Ammon's horn (tissue), 1 donor: ENCODE results near the gene CDH5.
"Not testable (repeated sequence)": the region's sequence is repeated elsewhere in the genome, so short reads cannot be mapped to it uniquely, and the experiment has no call there.

Source experiments
- DNase-seq: peaks from one replicate; pipeline ENCODE4 v3.0.0-alpha.2; 2016; ENCODE audit warnings: low spot score

CDH5 gene

DNA sequence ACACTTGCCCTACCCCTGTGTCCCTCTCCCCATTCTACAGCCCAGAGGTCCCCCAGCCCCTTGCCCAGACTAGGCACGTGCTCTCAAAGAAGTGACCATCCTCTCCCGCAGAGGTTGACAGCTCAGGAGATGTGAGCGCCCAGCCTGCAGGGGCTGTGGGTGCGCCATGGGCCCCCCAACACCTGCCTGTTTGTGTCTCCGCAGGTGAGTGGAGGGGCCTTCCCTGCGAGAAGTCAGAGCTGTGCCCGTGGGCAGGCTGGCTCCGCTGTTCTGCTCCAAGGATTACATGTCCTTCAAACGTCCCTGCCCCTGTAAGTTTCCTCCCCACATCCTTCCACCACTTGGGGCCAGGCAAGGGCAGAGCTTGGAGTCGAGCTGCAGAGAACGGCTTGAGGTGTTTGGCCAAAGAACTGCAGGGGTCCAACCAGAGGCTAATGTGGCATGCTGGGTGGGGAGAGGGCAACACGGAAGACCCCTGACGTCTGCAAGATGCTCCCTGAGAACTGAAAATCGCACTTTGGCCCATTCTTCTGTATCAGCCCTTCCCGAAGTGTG is 71.0 kb downstream of the CDH5 start:
- no peak for DNase-seq

DNA sequence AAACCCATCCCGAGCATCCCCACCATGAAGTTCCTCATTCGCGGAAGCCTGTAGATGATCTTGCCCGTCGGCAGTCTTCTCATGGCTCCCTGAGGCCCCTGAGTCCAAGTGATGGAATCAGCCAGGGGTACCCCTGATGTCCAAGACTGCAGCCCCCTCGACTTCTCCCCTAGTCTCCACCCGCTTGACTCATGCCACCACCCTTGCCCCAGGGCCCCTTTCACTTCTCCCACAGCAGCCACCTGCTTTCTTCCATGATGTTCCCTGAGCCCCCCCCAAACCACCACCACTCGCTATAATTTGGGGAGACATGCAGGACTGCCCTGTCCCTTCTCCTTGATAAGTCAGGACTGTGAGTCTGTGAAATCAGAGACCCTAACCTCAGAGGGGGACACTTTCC is 72.0 kb downstream of the CDH5 start:
- no peak for DNase-seq

DNA sequence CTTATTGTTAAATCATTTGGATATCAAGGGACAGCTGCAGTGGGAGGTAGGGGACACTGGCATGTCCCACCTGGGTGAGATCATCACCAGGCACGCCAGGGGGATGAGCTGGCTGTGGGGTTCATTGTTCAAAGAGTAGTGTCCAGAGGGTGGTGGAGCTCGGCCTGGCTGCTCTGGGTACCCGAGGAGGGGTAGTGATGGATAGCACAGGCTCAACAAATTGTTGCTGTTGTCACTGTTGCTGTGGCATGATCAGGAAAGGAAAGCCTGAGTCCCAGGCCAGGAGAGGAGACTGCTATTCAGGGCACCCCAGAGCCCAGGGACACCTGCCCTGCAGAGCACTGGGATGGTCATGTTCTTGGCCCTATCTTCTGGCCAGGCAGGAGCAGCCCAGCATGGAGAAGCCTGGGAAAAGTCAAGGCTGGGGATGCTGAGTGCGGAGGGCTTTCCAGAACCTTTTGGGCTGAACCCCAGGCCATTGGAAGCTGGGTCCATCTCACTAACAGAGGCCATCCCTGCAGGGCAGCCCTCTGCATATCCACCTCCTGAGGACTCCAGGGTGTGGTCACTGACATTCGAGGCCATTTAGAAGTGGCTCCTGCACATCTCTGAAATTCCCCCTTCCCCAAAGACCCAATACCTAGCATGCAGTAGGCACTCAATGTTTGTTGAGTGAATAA is 72.7 kb downstream of the CDH5 start:
- no peak for DNase-seq

DNA sequence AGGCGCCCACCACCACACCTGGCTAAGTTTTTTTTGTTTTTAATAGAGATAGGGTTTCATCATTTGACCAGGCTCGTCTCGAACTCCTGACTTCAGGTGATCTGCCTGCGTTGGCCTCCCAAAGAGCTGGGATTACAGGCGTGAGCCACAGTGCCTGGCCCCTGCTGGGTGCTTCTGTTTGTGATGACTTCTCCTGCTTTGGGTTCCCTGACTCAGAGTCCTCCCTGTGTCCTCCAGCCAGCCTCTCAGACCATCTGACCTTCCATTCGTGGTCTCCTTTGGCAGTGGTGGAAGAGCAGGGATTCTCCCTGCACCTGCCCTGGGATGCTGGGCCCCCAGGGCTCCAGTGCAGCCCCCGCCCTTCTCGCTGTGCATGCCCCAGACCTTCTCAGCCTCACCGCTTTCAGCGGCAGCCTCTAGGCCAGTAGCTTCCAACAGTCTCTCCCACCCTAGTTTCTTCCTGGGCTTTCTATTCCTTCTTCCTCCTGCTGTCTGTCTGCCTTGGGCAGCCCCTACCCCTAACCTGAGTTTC is 73.8 kb downstream of the CDH5 start:
- DNase-seq: no peak

DNA sequence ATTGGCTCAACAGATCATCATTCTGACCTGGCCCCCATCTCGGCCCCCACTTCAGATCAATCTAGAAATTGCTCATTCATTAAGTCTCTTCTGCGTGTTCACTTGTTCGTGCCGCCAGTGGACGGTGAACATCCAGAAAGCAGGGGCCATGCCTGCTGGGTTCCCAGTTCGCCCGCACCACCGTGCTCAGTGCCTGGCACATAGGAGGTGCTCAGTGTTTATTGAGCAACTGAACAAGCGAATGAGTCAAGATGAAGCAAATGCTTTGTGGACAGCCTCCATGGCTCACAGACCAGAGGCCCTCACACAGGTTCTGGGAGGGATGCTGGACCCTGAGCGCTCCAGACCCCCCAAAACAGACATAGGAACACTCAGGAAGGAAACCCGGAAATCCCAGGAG is 74.5 kb downstream of the CDH5 start:
- DNase-seq: no peak

DNA sequence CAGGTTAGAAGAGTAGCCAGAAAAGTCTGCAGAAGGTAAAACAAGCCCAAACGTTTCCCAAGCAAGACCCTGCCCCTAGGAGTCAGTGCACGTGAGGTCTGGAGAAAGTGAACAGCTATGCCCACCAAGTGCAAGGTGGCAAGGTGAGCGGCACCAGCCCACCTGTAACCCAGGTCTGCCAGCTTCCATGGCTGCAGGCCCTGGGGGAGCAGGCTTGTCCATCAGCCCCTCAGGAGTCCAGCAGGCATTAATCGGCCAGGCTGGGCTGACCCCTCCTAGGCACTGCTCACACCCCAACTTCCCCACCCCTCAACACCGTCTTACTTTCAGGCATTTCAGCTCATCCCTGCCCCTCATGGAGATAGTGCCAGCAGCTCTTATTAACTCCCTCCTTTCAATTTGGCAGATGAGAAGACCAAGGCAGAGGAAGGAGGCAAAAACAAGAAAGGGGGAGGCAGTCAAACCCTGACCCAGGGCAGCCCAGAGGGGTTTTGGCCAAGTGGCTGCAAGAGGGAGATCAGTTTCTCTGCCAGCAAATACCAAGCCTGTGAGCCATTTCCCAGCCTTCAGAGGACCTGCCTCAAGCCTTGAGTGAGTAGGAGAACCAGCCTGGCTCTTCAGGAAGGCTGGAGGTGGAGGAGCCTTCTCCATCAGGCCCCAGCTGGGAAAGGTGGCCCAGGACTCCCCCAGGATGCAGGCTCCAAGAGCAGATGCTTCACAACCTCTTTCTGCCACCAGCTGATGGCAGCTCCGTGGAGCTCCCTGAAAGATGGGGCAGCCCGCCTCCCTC is 75.3 kb downstream of the CDH5 start:
- DNase-seq: no peak

DNA sequence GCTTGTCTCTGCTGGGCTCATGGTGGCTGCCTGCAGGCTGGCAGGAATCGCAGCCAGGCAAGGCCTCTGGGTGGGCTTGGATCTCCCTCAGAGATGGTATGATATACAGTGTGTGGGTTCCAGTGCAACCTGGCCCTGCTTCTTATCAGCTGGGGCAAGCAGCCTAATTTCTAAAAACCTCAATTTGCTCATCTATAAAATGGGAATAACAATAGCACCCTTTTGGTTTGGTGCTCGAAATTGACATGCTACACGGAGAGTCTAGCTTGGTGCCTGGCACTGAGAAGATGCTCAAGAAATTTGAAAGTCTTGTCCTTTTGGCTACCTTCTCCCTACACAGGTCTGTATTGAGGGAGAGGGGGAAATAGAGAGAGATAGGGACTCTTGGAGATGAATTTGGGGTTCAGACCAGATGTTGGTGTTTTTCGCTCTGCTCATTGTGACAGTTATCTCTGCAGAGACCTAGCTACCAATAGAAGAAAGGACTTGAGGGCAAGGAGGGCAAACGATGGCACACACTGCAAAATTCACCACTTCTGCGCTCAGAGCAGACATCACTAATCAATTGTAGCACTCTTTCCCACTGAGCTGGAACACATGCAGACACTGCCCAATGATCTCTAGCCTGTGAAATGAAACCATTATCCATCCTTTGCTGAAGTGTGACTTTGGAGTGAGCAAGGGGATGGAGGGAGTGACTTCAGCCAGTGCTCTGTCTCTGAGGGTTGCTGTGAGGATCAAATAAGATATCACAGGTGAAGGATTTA is 76.2 kb downstream of the CDH5 start:
- DNase-seq: no peak

DNA sequence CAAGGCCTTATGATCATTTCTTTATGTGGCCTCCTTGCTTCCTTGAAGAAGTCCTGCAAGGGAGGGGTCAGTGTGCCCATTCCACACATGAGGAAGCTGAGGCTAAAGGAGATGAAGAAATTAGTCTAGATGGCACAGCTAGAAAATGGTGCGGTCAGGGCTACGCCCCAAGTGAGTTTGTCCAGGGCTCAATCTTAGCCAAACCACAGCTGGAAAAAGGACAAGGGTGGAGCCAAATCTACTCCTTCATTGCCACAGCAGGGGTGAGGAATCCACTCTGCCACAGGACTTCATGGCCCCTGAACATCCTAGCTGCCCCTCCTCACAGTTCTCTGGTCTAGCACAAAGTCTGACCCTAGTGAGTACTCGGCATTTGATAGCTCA is 76.8 kb downstream of the CDH5 start:
- DNase-seq: no peak

DNA sequence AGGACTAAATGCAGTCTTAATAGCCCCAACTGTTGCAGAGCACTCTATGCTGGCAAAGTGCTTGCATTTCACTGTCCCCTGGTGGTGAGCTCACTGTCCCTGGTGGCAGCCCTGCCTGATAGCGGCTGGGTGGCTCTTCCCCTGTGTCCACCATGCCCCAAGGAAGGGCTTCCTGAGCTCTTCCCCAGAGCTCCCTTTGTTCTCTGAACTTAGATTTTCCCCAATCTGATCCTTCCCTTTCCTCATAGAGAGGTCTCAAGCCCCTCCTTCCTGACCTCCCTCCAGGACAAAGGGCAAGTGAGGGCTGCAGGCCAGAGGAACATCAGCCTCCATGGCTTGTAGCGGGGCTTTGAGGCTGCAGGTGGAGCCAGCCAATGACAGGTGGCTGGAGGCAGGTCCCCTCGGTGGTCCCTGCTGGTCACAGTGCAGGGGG is 77.6 kb downstream of the CDH5 start:
- no peak for DNase-seq

DNA sequence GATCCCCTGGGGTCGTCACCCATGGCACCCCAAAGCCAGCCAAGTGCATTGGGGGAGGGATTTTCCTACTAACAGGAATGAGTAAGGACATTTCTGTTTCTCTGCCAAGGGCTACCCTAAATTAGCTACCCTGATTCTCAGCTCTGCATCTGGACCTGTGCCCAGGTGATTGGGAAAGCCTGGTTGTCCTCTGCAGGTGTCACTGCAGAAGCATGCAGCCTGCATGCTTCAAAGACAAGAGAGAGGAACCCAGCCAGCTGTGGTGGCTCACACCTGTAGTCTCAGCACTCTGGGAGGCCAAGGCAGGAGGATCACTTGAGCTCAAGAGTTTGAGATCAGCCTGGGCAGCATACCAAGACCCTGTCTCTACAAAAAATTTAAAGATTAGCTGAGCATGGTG is 80.2 kb downstream of the CDH5 start:
- DNase-seq: no peak

DNA sequence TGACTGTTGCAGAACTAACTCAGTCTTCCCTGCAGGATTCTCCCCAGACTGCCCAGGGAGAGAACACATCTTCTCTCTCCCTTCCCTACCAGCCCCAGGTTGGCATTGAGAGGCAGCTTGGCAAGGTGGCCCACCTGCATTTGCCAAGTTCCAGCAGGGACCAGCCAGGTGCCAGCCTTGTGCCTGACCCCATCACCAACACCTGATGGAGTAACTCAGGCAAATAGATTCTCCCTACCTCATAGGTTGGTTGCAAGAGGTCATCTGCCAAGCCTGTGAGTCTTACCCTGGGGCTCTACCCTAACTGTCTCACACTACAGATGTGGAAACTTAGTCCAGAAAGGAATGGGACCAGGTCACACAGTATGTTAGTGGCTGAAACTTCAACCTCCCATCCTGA is 81.0 kb downstream of the CDH5 start:
- no peak for DNase-seq

DNA sequence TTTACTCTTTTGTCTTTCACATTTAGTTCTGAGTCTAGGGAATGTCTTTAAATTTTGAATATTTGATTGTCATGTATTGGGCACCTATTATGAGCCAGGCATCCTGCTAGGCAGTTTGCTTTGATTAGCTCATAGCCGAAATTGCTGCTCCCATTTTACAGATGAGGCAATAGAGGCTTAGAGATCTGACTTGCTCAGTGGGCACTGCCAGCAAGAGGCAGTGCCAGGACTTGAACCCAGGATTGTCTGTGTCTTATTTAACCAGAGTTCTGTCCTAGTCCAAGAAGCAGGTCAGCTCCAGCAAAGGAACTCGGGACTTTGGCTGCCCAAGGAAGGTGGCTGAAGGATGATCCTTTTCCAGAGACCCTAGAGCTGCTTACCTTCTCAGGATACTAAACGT is 85.1 kb downstream of the CDH5 start:
- no peak for DNase-seq

DNA sequence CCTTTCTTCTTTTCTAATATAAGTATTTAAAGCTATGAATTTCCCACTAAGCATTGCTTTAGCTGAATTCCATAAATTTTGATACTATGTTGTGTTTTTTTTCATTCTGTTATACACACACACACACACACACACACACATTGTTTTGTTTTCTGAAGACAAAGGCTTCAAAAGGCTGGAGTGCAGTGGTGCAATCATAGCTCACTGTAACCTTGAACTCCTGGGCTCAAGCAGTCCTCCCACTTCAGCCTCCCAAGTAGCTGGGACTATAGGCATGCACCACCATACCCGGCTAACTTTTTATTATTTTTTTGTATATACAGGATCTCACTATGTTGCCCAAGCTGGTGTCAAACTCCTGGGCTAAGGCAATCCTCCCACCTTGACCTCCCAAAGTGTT is 86.7 kb downstream of the CDH5 start:
- not testable (repeated sequence) for DNase-seq
